Measurements from ENCODE around the gene KTN1.

Gene KTN1

GRCh38 chr14:55574988-55575387, 5.0 kb upstream of the KTN1 start:
- DNase-seq (ENCODE audit: low read depth in 2 of 2) = no peak
- TF ChIP-seq CTCF (IDR thresholded peaks at IDR 0.05; ENCODE audit: low read depth, low read length) = no peak

GRCh38 chr14:55577229-55577628, 2.8 kb upstream of the KTN1 start:
- no peak for TF ChIP-seq CTCF (IDR thresholded peaks at IDR 0.05; ENCODE audit: low read depth, low read length)
- H3K4me3 ChIP-seq (replicated peaks in 1 of 2; ENCODE audit: low read depth in 2 of 2, low read length in 2 of 2) = no peak overlapping the region
- no peak for DNase-seq (ENCODE audit: low read depth in 2 of 2)

More at GRCh38 chr14:55574988-55575387, 5.0 kb upstream of the KTN1 start:
- no peak overlapping the region for H3K4me3 ChIP-seq (replicated peaks in 1 of 2; ENCODE audit: low read depth in 2 of 2, low read length in 2 of 2)

GRCh38 chr14:55578511-55578910, 1.5 kb upstream of the KTN1 start:
- H3K4me3 ChIP-seq (replicated peaks in 1 of 2; ENCODE audit: low read depth in 2 of 2, low read length in 2 of 2) = no peak overlapping the region
- TF ChIP-seq CTCF (IDR thresholded peaks at IDR 0.05; ENCODE audit: low read depth, low read length) = no peak

GRCh38 chr14:55580470-55581341, 699 bp downstream of the KTN1 start:
- TF ChIP-seq CTCF (IDR thresholded peaks at IDR 0.05; ENCODE audit: low read depth, low read length) = no peak
- peak; percentile 43 to 48 for DNase-seq (ENCODE audit: low read depth in 2 of 2)
- peak overlapping the region; percentile 91 to 93 for H3K4me3 ChIP-seq (replicated peaks in 1 of 2; ENCODE audit: low read depth in 2 of 2, low read length in 2 of 2)

More at GRCh38 chr14:55578511-55578910, 1.5 kb upstream of the KTN1 start:
- DNase-seq (ENCODE audit: low read depth in 2 of 2) = no peak

- peak overlapping the region; percentile 91 to 93 for H3K4me3 ChIP-seq (replicated peaks in 1 of 2; ENCODE audit: low read depth in 2 of 2, low read length in 2 of 2)
- no peak for TF ChIP-seq CTCF (IDR thresholded peaks at IDR 0.05; ENCODE audit: low read depth, low read length)
- DNase-seq (ENCODE audit: low read depth in 2 of 2) = no peak
These were observed 1.4 kb downstream of the KTN1 start for GRCh38 chr14:55581342-55581771.

- TF ChIP-seq CTCF (IDR thresholded peaks at IDR 0.05; ENCODE audit: low read depth, low read length) = no peak
- no peak overlapping the region for H3K4me3 ChIP-seq (replicated peaks in 1 of 2; ENCODE audit: low read depth in 2 of 2, low read length in 2 of 2)
- no peak for DNase-seq (ENCODE audit: low read depth in 2 of 2)
These were observed 2.7 kb downstream of the KTN1 start for GRCh38 chr14:55582746-55583145.
